ENCODE data around the gene LPCAT2. TPM values are rescaled to one million over a fixed set of nuclear protein-coding genes. Genes with fewer than 3 reads are reported as not detected.

The LPCAT2 gene
- total and polyA plus RNA-seq, 8 donors: 16.0 to 30.9 (median 22.9) TPM

- DNase-seq (no peak), ATAC-seq (peak; percentile 62)
- H3K27me3 ChIP-seq: no peaks in the 10 kb centered on the region
- no peak overlapping the region for H3K27ac ChIP-seq
- H3K4me3 ChIP-seq: no peak overlapping the region
- intact Hi-C loops (cut with DNase I): loop anchor here in 1 of 2 donors (5.0 kb wide), 1 partner anchor 75 kb away; no protein-coding TSS in a partner anchor
- TF ChIP-seq CTCF (IDR thresholded peaks at IDR 0.05): no peak
- peaks cover 0 to 13% of the 10 kb centered on the region in 2 donors for H3K4me1 ChIP-seq
- H3K36me3 ChIP-seq: peaks cover 0 to 14% of the 10 kb centered on the region in 2 donors
- H3K9me3 ChIP-seq: no peaks in the 10 kb centered on the region
These were observed 33.7 kb downstream of the LPCAT2 start for GRCh38 chr16:55542459-55543082.

- TF ChIP-seq CTCF (IDR thresholded peaks at IDR 0.05): peak in 1 of 2 donors; percentile 24
- H3K9me3 ChIP-seq: no peaks in the 10 kb centered on the region
- DNase-seq (peak in 2 of 4 donors; percentile 46 to 57), ATAC-seq (peak; percentile 78)
- H3K36me3 ChIP-seq: peaks cover 0 to 14% of the 10 kb centered on the region in 2 donors
- no peak overlapping the region for H3K27ac ChIP-seq
- H3K4me1 ChIP-seq: peaks cover 0 to 11% of the 10 kb centered on the region in 2 donors
- no peaks in the 10 kb centered on the region for H3K27me3 ChIP-seq
- no peak overlapping the region for H3K4me3 ChIP-seq
- intact Hi-C loops (cut with DNase I): loop anchor here in 1 of 2 donors (5.0 kb wide), 1 partner anchor 76 kb away; no protein-coding TSS in a partner anchor
These were observed 34.6 kb downstream of the LPCAT2 start for GRCh38 chr16:55543472-55543871.

DNA sequence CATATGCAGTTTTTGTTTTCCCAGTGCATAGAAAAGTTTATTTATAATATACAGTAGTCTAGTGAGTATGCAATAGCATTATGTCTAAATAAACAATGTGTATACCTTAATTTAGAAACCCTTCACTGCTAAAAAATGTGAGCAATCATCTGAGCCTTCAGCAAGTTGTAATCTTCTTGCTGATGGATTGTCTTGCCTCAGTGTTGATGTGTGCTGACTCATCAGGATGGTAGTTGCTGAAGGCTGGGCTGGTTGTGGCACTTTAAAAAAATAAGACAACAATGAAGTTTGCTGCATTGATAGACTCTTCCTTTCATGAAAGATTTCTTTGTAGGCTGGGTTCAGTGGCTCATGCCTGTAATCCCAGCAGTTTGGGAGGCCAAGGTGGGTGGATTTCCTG is 43.7 kb downstream of the LPCAT2 start:
- no peak for ATAC-seq
- H3K27me3 ChIP-seq: no peaks in the 10 kb centered on the region
- H3K9me3 ChIP-seq: no peaks in the 10 kb centered on the region
- H3K4me1 ChIP-seq: no peaks in the 10 kb centered on the region
- no peak overlapping the region for H3K4me3 ChIP-seq
- H3K36me3 ChIP-seq: peaks cover 0 to 44% of the 10 kb centered on the region in 2 donors
- intact Hi-C loops (cut with DNase I): no loop called here
- TF ChIP-seq CTCF (IDR thresholded peaks at IDR 0.05): no peak
- no peak overlapping the region for H3K27ac ChIP-seq
- no peak for DNase-seq

DNA sequence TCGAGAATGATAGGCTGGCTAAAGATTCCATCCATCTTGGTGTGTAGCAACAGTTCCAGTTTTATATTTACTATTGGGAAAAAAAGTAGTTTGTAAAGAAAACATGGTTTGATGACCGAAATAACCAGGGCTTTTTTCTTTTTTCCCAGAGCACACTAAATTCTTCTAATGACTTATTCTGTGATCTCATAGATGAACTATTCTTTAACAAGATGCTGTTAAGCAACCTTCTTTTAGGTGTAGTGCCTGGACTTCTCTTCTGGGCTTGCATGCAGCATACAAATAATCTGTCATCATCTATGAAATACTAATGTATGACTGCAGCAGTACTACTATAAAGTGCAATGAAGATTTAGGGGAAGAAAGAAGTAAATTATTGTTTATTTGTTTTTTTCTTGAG is 46.6 kb downstream of the LPCAT2 start:
- ATAC-seq (no peak), DNase-seq (no peak)
- H3K27ac ChIP-seq: no peak overlapping the region
- no peak for TF ChIP-seq CTCF (IDR thresholded peaks at IDR 0.05)
- intact Hi-C loops (cut with DNase I): no loop called here
- no peaks in the 10 kb centered on the region for H3K9me3 ChIP-seq
- no peaks in the 10 kb centered on the region for H3K27me3 ChIP-seq
- H3K4me1 ChIP-seq: no peaks in the 10 kb centered on the region
- H3K4me3 ChIP-seq: no peak overlapping the region
- peaks cover 0 to 32% of the 10 kb centered on the region in 2 donors for H3K36me3 ChIP-seq

DNA sequence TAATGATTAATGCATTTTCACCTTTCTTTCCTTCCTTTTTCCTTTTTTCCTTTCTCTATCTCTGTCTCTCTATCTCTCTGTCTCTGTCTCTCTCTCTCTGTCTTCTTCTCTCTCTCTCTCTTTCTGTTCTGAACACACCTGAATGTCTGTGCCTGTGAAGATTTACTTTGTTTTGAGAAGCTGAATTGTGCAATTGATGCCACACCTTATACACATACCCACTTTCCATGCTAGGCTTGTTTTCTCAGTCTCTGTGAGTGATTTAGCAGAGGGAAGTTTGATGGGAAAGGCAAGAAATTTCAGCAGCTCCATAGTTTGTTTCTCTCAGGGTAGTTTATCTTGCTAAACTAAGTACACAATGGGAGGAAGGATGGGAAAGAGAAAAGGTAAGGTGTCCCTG is 48.3 kb downstream of the LPCAT2 start:
- intact Hi-C loops (cut with DNase I): no loop called here
- no peaks in the 10 kb centered on the region for H3K9me3 ChIP-seq
- H3K4me1 ChIP-seq: no peaks in the 10 kb centered on the region
- H3K27ac ChIP-seq: no peak overlapping the region
- peaks cover 0 to 18% of the 10 kb centered on the region in 2 donors for H3K36me3 ChIP-seq
- no peak overlapping the region for H3K4me3 ChIP-seq
- DNase-seq: no peak
- H3K27me3 ChIP-seq: no peaks in the 10 kb centered on the region
- peak; percentile 64 for ATAC-seq
- no peak for TF ChIP-seq CTCF (IDR thresholded peaks at IDR 0.05)

Measured in left lung (tissue), 10 donors.